ENCODE measurements around the gene SNRNP48. TPM values are rescaled to one million over a fixed set of nuclear protein-coding genes. Genes with fewer than 3 reads are reported as not detected.

The SNRNP48 gene
- total and polyA plus RNA-seq, 9 donors, result 11.4 to 15.9 (median 12.7) TPM

- no peak for DNase-seq
- H3K27me3 ChIP-seq (ENCODE audit: control insufficient read depth, insufficient read depth, low read length), result no peaks in the 10 kb centered on the region
- no peaks in the 10 kb centered on the region for H3K4me1 ChIP-seq (ENCODE audit: control insufficient read depth, insufficient read depth, low read length)
- WGBS (ENCODE audit: insufficient coverage), result 45% methylated on average over 2 of the region's 3 CpGs
- H3K27ac ChIP-seq (ENCODE audit: low read length), result no peak overlapping the region
- H3K36me3 ChIP-seq (ENCODE audit: control insufficient read depth, insufficient read depth, low read length), result no peaks in the 10 kb centered on the region
- H3K4me3 ChIP-seq (ENCODE audit: low read length), result no peak overlapping the region
- no peaks in the 10 kb centered on the region for H3K9me3 ChIP-seq (replicated peaks; ENCODE audit: control insufficient read depth, low read depth, low read length)
Measured at GRCh38 chr6:7639427-7639826, 49.4 kb downstream of the SNRNP48 start.

DNA sequence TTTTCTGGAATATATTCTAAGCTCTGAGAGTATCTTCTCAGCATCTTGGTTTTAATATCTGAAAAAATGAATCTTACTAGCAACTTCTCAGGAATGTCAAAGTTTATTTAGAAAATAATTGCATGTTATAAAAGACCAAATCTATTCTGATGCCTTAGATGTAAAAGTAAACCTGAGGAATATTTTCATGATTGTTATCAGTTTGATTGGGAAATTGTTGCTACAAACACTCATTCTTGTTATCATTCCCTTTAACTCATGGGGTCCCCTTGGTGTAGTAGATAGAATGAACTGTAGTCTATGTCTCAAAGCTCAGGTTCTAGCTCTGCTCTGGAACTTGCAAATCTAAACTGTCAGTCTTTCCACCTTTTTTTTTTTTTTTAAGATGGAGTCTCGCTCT, 50.0 kb downstream of the SNRNP48 start:
- H3K4me3 ChIP-seq (ENCODE audit: low read length), result no peak overlapping the region
- no peak for DNase-seq
- no peaks in the 10 kb centered on the region for H3K36me3 ChIP-seq (ENCODE audit: control insufficient read depth, insufficient read depth, low read length)
- no peaks in the 10 kb centered on the region for H3K4me1 ChIP-seq (ENCODE audit: control insufficient read depth, insufficient read depth, low read length)
- no peak overlapping the region for H3K27ac ChIP-seq (ENCODE audit: low read length)
- no CpG with 5 or more reads among the region's 1 CpG for WGBS (ENCODE audit: insufficient coverage)
- H3K9me3 ChIP-seq (replicated peaks; ENCODE audit: control insufficient read depth, low read depth, low read length), result no peaks in the 10 kb centered on the region
- no peaks in the 10 kb centered on the region for H3K27me3 ChIP-seq (ENCODE audit: control insufficient read depth, insufficient read depth, low read length)

GRCh38 chr6:7640607-7641577, 50.9 kb downstream of the SNRNP48 start:
- WGBS (ENCODE audit: insufficient coverage), result 67% methylated on average over 6 of the region's 12 CpGs
- no peak overlapping the region for H3K27ac ChIP-seq (ENCODE audit: low read length)
- H3K36me3 ChIP-seq (ENCODE audit: control insufficient read depth, insufficient read depth, low read length), result no peaks in the 10 kb centered on the region
- no peak for DNase-seq
- H3K4me3 ChIP-seq (ENCODE audit: low read length), result no peak overlapping the region
- H3K27me3 ChIP-seq (ENCODE audit: control insufficient read depth, insufficient read depth, low read length), result no peaks in the 10 kb centered on the region
- H3K9me3 ChIP-seq (replicated peaks; ENCODE audit: control insufficient read depth, low read depth, low read length), result no peaks in the 10 kb centered on the region
- H3K4me1 ChIP-seq (ENCODE audit: control insufficient read depth, insufficient read depth, low read length), result no peaks in the 10 kb centered on the region

DNA sequence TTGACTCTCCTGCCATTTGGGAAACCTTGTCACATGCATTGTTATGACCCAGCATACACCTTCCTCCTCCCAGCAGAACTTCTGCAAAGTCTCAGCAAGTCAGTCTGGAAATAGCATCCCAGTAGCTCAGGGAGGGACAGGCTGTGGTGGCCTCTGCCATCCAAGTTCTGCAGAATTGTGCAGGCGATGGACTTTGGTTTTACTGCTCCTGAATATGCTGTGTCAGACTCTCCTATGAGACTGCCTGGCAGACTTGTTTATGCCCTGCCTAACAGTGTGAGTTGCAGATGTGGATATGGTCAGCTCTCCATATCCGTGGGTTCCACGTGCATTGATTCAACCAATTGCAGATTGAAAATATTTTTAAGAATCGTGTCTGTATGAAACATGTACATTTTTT, 52.8 kb downstream of the SNRNP48 start:
- Histone ChIP-seq H3K36me3 (ENCODE audit: control insufficient read depth, insufficient read depth, low read length) (no peaks in the 10 kb centered on the region), H3K4me1 (ENCODE audit: control insufficient read depth, insufficient read depth, low read length) (no peaks in the 10 kb centered on the region), H3K27me3 (ENCODE audit: control insufficient read depth, insufficient read depth, low read length) (no peaks in the 10 kb centered on the region), H3K27ac (ENCODE audit: low read length) (no peak overlapping the region), H3K4me3 (ENCODE audit: low read length) (no peak overlapping the region), H3K9me3 (replicated peaks; ENCODE audit: control insufficient read depth, low read depth, low read length) (no peaks in the 10 kb centered on the region)
- no peak for DNase-seq
- WGBS (ENCODE audit: insufficient coverage), result 86% methylated on average over 1 of the region's 4 CpGs

DNA sequence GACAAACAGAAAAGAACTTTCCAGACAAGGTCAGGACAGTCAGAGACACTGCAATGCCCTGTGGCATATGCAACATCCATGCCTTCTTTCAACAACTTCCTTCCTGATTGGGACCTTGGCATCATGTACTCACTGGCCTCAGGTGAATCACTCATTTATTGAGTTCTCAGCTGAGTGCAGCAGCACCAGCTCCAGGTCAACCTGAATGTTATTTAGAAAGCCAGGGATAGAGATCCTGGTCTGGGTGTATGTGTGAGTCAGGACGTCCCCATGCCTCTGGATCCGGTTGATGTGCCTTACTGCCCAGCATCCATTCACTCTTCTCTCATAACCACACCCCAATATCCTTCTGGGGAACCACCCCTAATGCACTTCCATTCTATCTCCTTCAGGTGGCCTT, 54.4 kb downstream of the SNRNP48 start:
- Histone ChIP-seq H3K27me3 (ENCODE audit: control insufficient read depth, insufficient read depth, low read length) (no peaks in the 10 kb centered on the region), H3K27ac (ENCODE audit: low read length) (no peak overlapping the region), H3K36me3 (ENCODE audit: control insufficient read depth, insufficient read depth, low read length) (no peaks in the 10 kb centered on the region), H3K4me1 (ENCODE audit: control insufficient read depth, insufficient read depth, low read length) (no peaks in the 10 kb centered on the region), H3K9me3 (replicated peaks; ENCODE audit: control insufficient read depth, low read depth, low read length) (no peaks in the 10 kb centered on the region), H3K4me3 (ENCODE audit: low read length) (no peak overlapping the region)
- DNase-seq, result no peak
- WGBS (ENCODE audit: insufficient coverage), result no CpG with 5 or more reads among the region's 2 CpGs

GRCh38 chr6:7646394-7646793, 56.4 kb downstream of the SNRNP48 start:
- H3K27me3 ChIP-seq (ENCODE audit: control insufficient read depth, insufficient read depth, low read length), result no peaks in the 10 kb centered on the region
- 60% methylated on average over 1 of the region's 1 CpG for WGBS (ENCODE audit: insufficient coverage)
- H3K36me3 ChIP-seq (ENCODE audit: control insufficient read depth, insufficient read depth, low read length), result no peaks in the 10 kb centered on the region
- H3K27ac ChIP-seq (ENCODE audit: low read length), result no peak overlapping the region
- H3K4me1 ChIP-seq (ENCODE audit: control insufficient read depth, insufficient read depth, low read length), result no peaks in the 10 kb centered on the region
- DNase-seq, result no peak
- H3K4me3 ChIP-seq (ENCODE audit: low read length), result no peak overlapping the region
- no peaks in the 10 kb centered on the region for H3K9me3 ChIP-seq (replicated peaks; ENCODE audit: control insufficient read depth, low read depth, low read length)

DNA sequence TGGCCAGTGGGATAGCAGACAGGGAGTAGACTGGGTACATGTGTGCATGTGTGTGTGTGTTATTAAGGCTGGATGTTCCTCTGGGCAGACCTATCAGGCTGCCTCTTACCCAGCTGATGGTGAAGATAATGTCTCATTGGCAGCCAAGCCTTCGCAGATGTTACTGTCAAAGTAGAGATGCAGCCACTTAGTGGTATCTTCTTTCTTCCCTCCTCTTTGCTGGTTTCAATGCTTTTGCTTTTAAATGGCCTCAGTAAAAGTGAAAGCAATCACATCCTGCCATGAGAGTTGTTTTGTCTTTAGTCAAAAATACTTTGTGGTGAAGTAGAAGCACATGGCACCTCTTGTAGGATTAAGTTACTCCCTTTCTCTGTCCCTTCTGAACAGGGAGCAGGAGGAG, 57.5 kb downstream of the SNRNP48 start:
- no peaks in the 10 kb centered on the region for H3K27me3 ChIP-seq (ENCODE audit: control insufficient read depth, insufficient read depth, low read length)
- no peaks in the 10 kb centered on the region for H3K9me3 ChIP-seq (replicated peaks; ENCODE audit: control insufficient read depth, low read depth, low read length)
- no CpG with 5 or more reads among the region's 1 CpG for WGBS (ENCODE audit: insufficient coverage)
- H3K36me3 ChIP-seq (ENCODE audit: control insufficient read depth, insufficient read depth, low read length), result no peaks in the 10 kb centered on the region
- H3K4me3 ChIP-seq (ENCODE audit: low read length), result no peak overlapping the region
- no peak overlapping the region for H3K27ac ChIP-seq (ENCODE audit: low read length)
- no peak for DNase-seq
- H3K4me1 ChIP-seq (ENCODE audit: control insufficient read depth, insufficient read depth, low read length), result no peaks in the 10 kb centered on the region

- 94% methylated on average over 2 of the region's 12 CpGs for WGBS (ENCODE audit: insufficient coverage)
- no peaks in the 10 kb centered on the region for H3K27me3 ChIP-seq (ENCODE audit: control insufficient read depth, insufficient read depth, low read length)
- H3K9me3 ChIP-seq (replicated peaks; ENCODE audit: control insufficient read depth, low read depth, low read length), result no peaks in the 10 kb centered on the region
- no peaks in the 10 kb centered on the region for H3K36me3 ChIP-seq (ENCODE audit: control insufficient read depth, insufficient read depth, low read length)
- no peak overlapping the region for H3K4me3 ChIP-seq (ENCODE audit: low read length)
- no peak for DNase-seq
- no peak overlapping the region for H3K27ac ChIP-seq (ENCODE audit: low read length)
- H3K4me1 ChIP-seq (ENCODE audit: control insufficient read depth, insufficient read depth, low read length), result no peaks in the 10 kb centered on the region
Measured at GRCh38 chr6:7649037-7649810, 59.2 kb downstream of the SNRNP48 start.

DNA sequence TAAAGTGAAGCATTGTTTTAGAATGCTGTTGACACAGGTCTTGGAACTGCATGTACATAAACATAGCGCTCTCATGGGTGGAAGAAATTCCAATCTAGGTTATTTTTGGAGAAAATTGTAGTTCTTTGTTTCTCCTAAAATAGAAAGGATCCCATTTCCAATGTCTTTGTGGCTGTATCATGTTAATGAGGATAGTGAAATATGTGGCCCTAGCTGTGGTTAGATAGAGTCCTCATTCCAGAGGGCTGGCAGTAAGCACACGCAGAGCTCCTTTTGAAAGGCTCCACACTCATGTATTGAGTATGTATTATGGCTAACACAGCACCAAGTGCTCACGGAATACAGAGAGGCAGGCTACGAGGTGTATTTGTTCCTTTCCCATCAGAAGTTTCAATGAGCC, 60.9 kb downstream of the SNRNP48 start:
- Histone ChIP-seq H3K27ac (ENCODE audit: low read length) (no peak overlapping the region), H3K36me3 (ENCODE audit: control insufficient read depth, insufficient read depth, low read length) (no peaks in the 10 kb centered on the region), H3K27me3 (ENCODE audit: control insufficient read depth, insufficient read depth, low read length) (no peaks in the 10 kb centered on the region), H3K9me3 (replicated peaks; ENCODE audit: control insufficient read depth, low read depth, low read length) (no peaks in the 10 kb centered on the region), H3K4me1 (ENCODE audit: control insufficient read depth, insufficient read depth, low read length) (no peaks in the 10 kb centered on the region), H3K4me3 (ENCODE audit: low read length) (no peak overlapping the region)
- peak; percentile 43 for DNase-seq
- WGBS (ENCODE audit: insufficient coverage), result 40% methylated on average over 1 of the region's 4 CpGs

DNA sequence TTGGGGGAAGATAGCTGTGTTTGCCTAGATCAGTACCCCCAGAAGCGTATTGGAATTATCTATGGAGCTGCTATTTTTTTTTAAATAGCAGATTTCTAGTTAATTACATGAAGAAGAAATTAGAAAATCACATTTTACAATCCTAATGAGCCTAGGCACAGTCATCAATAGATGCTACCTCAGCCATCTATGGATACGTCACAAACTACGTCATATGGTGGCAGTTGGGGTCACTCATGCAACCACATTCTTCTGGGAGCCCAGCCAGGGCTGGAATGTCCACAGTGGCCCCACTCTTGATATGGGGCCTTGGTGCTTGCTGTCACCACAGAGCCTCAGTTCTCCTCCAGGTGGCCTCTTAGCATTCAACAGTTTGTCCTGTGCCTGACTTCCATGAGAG, 63.0 kb downstream of the SNRNP48 start:
- Histone ChIP-seq H3K9me3 (replicated peaks; ENCODE audit: control insufficient read depth, low read depth, low read length) (no peaks in the 10 kb centered on the region), H3K4me3 (ENCODE audit: low read length) (no peak overlapping the region), H3K27ac (ENCODE audit: low read length) (no peak overlapping the region), H3K36me3 (ENCODE audit: control insufficient read depth, insufficient read depth, low read length) (no peaks in the 10 kb centered on the region), H3K27me3 (ENCODE audit: control insufficient read depth, insufficient read depth, low read length) (no peaks in the 10 kb centered on the region), H3K4me1 (ENCODE audit: control insufficient read depth, insufficient read depth, low read length) (no peaks in the 10 kb centered on the region)
- WGBS (ENCODE audit: insufficient coverage), result 96% methylated on average over 2 of the region's 3 CpGs
- no peak for DNase-seq

Data from muscle of leg (tissue), 11 donors.